ENCODE data around the gene PRKAR2B.

DNA sequence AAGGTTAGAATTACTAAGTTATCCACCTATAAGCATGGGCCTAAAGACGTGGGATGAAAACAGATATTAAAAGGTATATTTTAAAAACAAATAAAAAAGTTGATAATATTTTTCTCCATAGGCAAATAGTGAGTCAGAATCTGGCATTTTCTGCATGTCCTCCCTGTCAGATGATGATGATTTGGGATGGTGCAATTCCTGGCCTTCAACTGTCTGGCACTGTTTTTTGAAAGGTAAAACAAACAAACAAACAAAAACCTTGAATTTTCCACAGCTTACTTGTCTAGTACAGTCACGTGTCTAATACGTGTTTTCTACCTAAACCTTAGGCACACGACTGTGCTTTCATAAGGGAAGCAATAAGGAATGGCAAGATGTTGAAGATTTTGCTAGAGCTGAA, 141.7 kb downstream of the PRKAR2B start:
- TF ChIP-seq POLR2A (IDR thresholded peaks at IDR 0.05; ENCODE audit: low read depth, low read length) (no peak), POLR2AphosphoS5 (IDR thresholded peaks at IDR 0.05; ENCODE audit: low read depth, low read length) (no peak), TAF1 (IDR thresholded peaks at IDR 0.05; ENCODE audit: low read depth, low read length) (no peak), POU2F2 (IDR thresholded peaks at IDR 0.05; ENCODE audit: low read depth, low read length) (no peak)

All from GM12891 (cell line).